ENCODE results near the gene VAV2.
A peak's percentile ranks its signal among the peaks of the same experiment; 100 is the strongest.

The VAV2 gene

GRCh38 chr9:133873009-133873408, 119.1 kb downstream of the VAV2 start:
- DNase-seq, result no peak

DNA sequence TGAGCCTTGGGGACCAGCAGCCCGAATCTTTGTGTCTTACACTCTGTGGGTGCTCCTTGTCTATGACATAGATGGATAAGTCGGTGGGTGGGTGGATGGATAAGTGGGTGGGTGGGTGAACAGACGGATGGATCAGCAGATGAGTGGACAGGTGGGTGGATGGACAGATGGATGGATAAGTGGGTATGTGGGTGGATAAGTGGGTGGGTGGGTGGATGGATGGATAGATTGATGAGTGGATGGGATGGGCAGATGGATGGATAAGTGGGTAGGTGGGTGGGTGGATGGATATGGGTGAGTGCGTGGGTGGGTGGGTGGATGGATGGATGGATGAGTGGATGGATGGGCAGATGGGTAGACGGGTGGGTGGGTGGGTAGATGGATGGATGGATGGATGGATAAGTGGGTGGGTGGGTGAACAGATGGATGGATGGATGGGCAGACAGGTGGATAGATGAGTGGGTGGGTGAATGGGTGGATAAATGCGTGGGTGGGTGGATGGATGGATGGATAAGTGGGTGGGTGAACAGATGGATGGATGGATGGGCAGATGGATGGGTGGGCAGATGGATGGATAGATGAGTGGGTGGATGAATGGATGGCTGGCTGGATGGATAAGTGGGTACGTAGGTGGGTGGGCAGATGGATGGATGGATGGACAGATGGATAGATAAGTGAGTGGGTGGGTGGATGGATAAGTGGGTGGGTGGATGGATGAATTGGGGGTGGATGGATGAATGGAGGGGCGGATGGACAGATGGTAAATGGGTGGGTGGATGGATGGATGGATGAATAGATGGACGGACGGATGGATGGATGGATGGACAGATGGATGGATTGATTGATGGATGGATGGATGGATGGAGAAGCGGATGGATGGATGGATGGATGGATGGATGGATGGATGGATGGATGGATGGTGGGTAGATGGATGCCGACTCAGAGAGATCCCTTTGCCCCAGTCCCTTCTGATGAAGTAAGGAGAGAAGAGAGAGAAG, 121.2 kb downstream of the VAV2 start:
- no peak for DNase-seq

DNA sequence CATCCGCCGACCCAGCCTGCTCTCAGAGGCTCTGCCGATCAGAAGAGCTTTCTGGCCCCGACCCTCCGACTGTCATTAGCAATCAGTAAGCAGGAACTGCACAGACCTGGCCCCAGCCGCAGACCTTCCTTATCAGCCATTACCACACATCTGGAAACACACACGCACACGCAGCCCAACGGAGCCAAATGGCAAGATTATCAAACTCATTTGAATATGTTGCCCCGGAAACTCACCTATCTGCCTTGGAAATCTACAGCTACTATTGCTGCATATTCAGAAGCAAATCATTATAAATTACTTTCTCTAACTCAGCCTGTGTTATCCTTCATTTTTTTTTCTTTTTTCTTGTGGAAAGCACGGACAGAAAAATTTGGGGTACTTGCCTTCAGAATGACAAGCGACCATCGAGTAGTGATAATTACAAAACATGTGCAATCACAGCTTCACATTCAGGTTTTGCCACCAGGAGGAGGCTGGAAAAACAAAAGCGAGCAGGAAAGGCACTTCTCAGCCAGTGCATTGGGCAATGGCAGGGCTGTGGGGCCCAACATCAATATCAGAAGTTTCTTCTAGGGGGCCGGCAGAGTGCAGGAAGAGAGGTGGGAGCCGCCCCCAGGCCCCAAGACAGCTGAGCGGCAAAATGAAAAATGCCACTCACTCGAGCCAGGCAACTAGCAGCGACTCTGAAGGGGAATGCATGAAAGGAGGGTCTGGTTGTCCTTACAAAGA, 122.3 kb downstream of the VAV2 start:
- no peak for DNase-seq

DNA sequence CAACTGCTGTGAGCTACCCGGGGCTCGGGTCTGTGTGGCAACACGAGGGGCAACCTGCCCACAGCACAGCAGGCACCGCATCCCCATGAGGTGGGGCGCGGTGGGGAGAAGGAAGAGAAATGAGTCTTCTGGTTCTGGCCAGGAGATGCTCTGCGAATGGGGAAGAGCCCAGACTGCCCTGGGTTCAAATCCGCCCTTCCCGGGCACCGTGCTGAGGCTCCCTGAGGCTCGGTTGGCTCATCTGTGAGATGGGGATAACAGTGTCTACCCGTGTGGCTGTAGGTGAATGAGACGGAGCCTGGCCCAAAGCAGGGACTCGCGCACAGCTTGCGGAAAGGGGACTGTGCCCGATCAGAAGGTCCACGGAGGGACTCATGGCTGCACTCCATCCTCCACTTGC, 123.9 kb downstream of the VAV2 start:
- DNase-seq, result no peak

- no peak for DNase-seq
Measured at GRCh38 chr9:133866946-133867345, 125.2 kb downstream of the VAV2 start.

GRCh38 chr9:133864011-133864410, 128.1 kb downstream of the VAV2 start:
- DNase-seq, result no peak

GRCh38 chr9:133863257-133863592, 128.9 kb downstream of the VAV2 start:
- no peak for DNase-seq

- DNase-seq, result no peak
Measured at GRCh38 chr9:133862585-133863256, 129.4 kb downstream of the VAV2 start.

DNA sequence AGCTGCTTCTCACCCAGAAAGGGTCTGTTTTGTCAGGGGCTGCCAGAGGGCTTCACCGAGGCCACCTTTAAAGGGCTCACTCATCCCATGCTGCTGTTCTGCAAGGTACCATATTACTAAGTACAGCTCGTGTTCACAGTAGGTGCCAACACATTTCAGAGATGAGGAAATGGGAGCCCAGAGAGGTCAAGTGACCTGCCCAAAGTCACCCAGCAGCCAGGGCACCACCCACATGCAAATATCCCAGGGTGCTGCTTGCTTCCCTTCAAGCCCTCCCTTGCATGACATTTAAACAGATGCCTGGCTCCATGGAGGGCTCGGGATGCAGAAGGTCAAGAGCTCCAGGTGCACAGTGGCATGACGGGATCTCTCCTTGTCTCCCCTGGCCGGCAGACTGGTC, 130.4 kb downstream of the VAV2 start:
- DNase-seq, result no peak

DNA sequence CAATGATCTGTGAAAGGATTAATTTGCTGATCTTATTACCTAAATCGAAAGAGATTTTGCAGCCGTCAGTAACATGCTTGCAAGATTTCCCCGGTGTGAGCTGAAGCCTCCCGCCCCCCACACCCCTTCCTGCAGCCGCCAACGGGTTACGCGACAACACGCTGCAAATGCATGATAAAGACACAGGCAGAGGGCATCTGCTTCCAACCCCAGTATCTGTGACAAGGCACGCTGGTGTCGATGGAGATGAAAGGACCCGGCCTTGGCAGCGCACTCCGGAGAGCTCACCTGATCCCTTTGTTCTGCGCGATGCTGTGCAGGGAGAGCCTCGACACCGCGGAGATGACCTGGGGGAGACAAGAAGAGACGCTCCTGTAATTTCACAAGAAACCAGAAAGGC, 131.0 kb downstream of the VAV2 start:
- DNase-seq, result peak; percentile 49

- DNase-seq, result no peak
Measured at GRCh38 chr9:133858771-133859170, 133.4 kb downstream of the VAV2 start.

GRCh38 chr9:133857639-133858038, 134.5 kb downstream of the VAV2 start:
- DNase-seq, result no peak

- DNase-seq, result no peak
Measured at GRCh38 chr9:133856798-133857197, 135.3 kb downstream of the VAV2 start.

DNA sequence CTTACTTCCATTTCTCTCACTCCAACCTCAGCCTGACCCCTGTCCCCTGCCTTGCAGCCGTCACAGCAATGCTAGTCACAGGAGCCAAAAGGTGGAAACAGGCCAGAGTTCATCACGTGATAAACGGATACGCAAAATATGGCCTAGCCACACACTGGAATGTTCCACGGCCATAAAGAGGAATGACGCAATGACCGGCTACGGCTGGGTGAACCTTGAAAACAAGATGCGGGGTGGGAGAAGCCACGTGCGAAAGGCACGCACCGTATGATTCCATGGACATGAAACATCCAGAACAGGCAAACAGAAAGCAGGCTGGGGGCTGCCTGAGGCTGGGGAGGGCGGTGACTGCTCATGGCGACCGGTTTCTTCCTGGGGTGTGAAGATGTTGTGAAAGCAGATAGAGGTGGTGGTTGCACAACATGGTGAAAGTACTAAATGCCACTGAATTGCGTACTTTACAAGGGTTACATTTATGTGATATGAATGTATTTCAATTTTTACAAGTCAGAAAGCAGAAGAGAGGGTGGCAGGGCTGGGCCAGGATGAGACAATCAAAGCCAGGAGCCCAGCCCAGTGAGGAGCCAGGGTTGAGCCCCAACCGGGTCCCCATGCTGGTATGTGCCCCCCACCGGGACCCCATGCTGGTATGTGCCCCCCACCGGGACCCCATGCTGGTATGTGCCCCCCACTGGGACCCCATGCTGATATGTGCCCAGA, 136.2 kb downstream of the VAV2 start:
- no peak for DNase-seq

- no peak for DNase-seq
Measured at GRCh38 chr9:133855371-133855770, 136.8 kb downstream of the VAV2 start.

GRCh38 chr9:133854765-133855164, 137.4 kb downstream of the VAV2 start:
- DNase-seq, result no peak

DNA sequence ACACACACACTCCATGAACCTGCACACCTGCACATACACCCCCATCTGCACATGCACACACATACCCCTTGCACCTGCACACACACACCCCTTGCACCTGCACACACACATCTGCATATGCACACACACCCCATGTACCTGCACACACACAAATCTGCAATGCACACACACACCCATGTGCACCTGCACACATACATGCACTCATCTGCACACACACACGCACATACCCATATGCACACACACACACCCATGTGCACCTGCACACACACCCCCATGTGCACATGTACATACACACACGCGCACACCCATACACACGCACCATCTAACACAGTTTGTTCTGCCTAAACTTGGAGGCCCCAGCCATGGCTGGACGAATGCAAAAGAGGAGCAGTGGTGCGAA, 138.1 kb downstream of the VAV2 start:
- DNase-seq, result no peak

DNA sequence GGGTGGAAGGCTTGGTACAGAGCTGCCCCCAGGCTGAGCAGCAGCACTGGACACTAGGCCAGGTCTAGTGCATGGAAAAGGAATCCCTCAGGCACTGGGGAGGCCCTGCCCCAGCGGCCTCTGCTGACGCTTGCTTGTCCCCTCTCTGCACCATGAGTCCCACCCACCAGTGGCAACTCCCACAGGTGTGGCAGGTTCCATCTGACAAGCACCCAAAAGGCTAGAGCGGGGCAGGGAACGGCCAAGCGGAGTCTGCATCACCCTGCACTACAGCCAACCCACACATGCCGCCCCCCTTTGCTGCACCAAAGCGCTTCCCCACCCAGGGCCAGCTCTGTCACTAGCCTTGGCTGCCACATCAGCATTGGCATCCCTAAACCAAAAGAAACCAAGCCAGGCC, 138.8 kb downstream of the VAV2 start:
- DNase-seq, result no peak

- DNase-seq, result no peak
Measured at GRCh38 chr9:133852431-133852830, 139.7 kb downstream of the VAV2 start.

DNA sequence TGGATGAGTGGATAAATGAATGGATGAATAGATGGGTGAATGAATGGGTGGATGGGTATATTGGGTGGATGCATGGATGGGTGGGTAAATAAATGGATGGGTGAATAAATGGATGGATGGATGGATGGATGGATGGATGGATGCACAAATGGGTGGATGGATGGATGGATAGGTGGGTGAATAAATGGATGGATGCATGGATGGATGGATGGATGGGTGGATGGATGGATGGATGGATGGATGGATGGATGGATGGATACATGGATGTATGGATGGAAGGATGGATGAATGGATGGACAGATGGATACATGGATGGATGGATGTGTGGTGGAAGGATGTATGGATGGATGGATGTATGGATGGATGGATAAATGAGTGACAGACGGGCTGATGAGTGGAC, 140.4 kb downstream of the VAV2 start:
- no peak for DNase-seq

GRCh38 chr9:133850937-133851336, 141.2 kb downstream of the VAV2 start:
- DNase-seq, result no peak

DNA sequence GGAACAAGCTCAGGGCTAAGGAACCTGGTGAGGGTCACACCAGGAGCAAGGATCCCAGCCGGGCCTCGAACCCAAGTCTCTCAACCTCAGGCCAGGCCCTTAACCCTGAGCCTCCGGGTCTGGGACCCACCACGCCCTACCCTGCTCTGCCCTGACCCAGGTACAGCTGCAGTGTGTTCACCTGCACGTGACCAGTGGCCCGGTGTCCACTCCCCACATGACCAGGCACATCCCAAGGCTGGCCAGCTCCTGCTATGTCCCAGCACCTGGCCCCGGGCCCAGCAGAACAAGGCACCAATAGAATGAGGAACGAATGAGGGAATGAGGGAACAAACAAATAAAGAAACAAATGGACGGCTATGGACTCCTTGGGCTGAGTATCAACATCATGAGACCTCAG, 142.0 kb downstream of the VAV2 start:
- DNase-seq, result no peak

- no peak for DNase-seq
Measured at GRCh38 chr9:133849110-133849670, 142.9 kb downstream of the VAV2 start.
